HepG2 (cell line): ENCODE data around the gene SLC15A1. TPM values are rescaled to one million over a fixed set of nuclear protein-coding genes. Genes with fewer than 3 reads are reported as not detected.

Experiments used
- BRCA1 ChIP-seq: sonication (generic); formaldehyde crosslinking; IDR thresholded peaks from 2 replicates; pipeline ENCODE4 v1.4.0; 2020; ENCODE audit warnings: missing genetic modification reagents
- FOXP4 ChIP-seq: sonication (generic); formaldehyde crosslinking; IDR thresholded peaks from 2 replicates; pipeline ENCODE4 v1.4.0; 2020; ENCODE audit warnings: missing genetic modification reagents
- HNF4G ChIP-seq, 2 experiments: sonication (generic) in 1 of 2; formaldehyde crosslinking in 1 of 2; IDR thresholded peaks; 2 replicates each; pipeline versions ENCODE4 v1.4.0 to v1.6.1; 2011 to 2020; ENCODE audit warnings: borderline replicate concordance in 2 of 2, low read depth in 2 of 2, mild to moderate bottlenecking in 2 of 2, low read length in 1 of 2, missing genetic modification reagents in 1 of 2, moderate library complexity in 1 of 2
- HOXA7 ChIP-seq: sonication (generic); formaldehyde crosslinking; IDR thresholded peaks from 2 replicates; pipeline ENCODE4 v1.8.1; 2022; ENCODE audit warnings: mild to moderate bottlenecking, missing genetic modification reagents, moderate library complexity
- PAXIP1 ChIP-seq: sonication (generic); formaldehyde crosslinking; conservative IDR thresholded peaks from 2 replicates; pipeline ENCODE4 v1.4.0; 2020; ENCODE audit warnings: mild to moderate bottlenecking, missing genetic modification reagents, moderate library complexity
- SAP130 ChIP-seq: IDR thresholded peaks from 2 replicates; pipeline ENCODE4 v1.6.1; 2016; ENCODE audit warnings: low read depth
- SMAD3 ChIP-seq: sonication (generic); formaldehyde crosslinking; IDR thresholded peaks from 2 replicates; pipeline ENCODE4 v1.4.0; 2020; ENCODE audit warnings: missing genetic modification reagents
- SMC3 ChIP-seq: IDR thresholded peaks from 2 replicates; pipeline ENCODE4 v1.6.1; 2011; ENCODE audit warnings: low read length, improper control_type of control experiment
- SNAPC4 ChIP-seq: sonication (generic); formaldehyde crosslinking; IDR thresholded peaks from 2 replicates; pipeline ENCODE4 v1.4.0; 2020; ENCODE audit warnings: mild to moderate bottlenecking, missing genetic modification reagents
- SPEN ChIP-seq: sonication (generic); formaldehyde crosslinking; IDR thresholded peaks from 2 replicates; pipeline ENCODE4 v1.5.1; 2020; ENCODE audit warnings: low read depth, mild to moderate bottlenecking, missing genetic modification reagents
- TBX2 ChIP-seq: sonication (generic); formaldehyde crosslinking; IDR thresholded peaks from 2 replicates; pipeline ENCODE4 v1.5.0; 2020; ENCODE audit warnings: missing genetic modification reagents, mild to moderate bottlenecking, borderline replicate concordance
- XRCC5 ChIP-seq: fragments of 200-400 bp; formaldehyde crosslinking; optimal IDR thresholded peaks from 2 replicates; pipeline ENCODE3; 2017; ENCODE audit warnings: mild to moderate bottlenecking, low read length
- ZNF331 ChIP-seq: sonication (generic); formaldehyde crosslinking; IDR thresholded peaks from 2 replicates; pipeline ENCODE4 v1.4.0; 2020; ENCODE audit warnings: missing genetic modification reagents
- ZNF496 ChIP-seq: sonication (generic); formaldehyde crosslinking; IDR thresholded peaks from 2 replicates; pipeline ENCODE4 v1.8.1; 2023; ENCODE audit warnings: mild to moderate bottlenecking, moderate library complexity, missing genetic modification reagents; ENCODE audit not compliant: insufficient replicate concordance
- ZNF878 ChIP-seq: sonication (generic); formaldehyde crosslinking; IDR thresholded peaks from 2 replicates; pipeline ENCODE4 v1.8.1; 2023; ENCODE audit warnings: mild to moderate bottlenecking, missing genetic modification reagents, moderate library complexity
- polyA plus RNA-seq, 8 experiments: library from polyadenylated mRNA; depleted of rRNA in 3 of 8; stranded (reverse) in 7 of 8; unstranded in 1 of 8; fragments of >200 nt; fragmentation: Illumina TruSeq in 4 of 8; extraction: Trizol in 4 of 8; gene quantifications; 2 replicates each; pipeline versions ENCODE4 v1.2.1 to v1.2.3, GENCODE V29; 2011 to 2016; ENCODE audit warnings: low read depth in 4 of 8, missing spikeins in 1 of 8, mixed read lengths in 1 of 8; ENCODE audit not compliant: insufficient read depth in 1 of 8
- total RNA-seq, 5 experiments: library from RNA; depleted of rRNA; stranded (reverse); fragments of >200 nt; fragmentation: Illumina TruSeq; extraction: Trizol; gene quantifications; 2 replicates each; pipeline ENCODE4 v1.2.3, GENCODE V29; 2016; ENCODE audit warnings: low read depth in 1 of 5
- TF ChIP-seq, protein P1 (sequence below): sonication (generic); formaldehyde crosslinking; conservative IDR thresholded peaks from 2 replicates; pipeline ENCODE4 v1.8.0; 2022; ENCODE audit warnings: mild to moderate bottlenecking, moderate library complexity, missing genetic modification reagents

SLC15A1 gene
- total and polyA plus RNA-seq, 2 of the 13 experiments (the other 11 are each of a cell fraction or from before 2014, with no cell fraction given), result 0.17 to 0.20 TPM

DNA sequence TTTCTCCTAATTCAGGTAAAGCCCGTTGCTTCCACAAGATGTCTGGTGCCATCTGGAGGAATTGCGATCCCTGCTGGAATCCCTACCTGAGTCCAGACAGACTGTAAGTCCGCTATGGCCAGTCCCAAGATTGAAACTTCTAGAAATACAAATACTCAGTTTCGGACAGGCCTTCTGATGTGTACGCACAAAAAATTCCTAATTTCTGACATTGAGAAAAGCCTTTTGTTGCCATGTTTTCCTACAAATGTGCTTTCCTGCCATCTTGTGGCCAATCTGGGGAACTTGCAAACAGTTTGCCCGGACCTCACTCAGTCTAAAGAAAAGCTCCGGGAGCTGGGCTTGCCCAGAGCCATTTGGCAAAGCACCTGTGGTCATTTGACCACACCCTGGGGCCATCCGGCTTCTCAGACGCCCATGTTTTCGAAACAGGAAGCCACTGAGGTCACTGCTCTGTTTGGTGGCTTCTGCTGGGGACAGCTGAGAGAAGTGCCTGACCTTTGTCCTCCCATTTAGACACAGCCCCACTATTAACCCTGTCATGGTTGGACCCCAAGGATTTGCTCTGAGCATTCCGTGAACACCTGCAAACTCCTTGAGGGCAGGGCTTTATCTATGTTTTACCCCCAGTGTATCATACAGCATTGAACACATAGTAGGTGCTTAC is 79.4 kb downstream of the SLC15A1 start (continued):
- TF ChIP-seq PAXIP1 (CRISPR knock-in tag) (peak; percentile 75), ZNF878 (CRISPR knock-in tag) (0 out of 2 replicates have a peak, but pooled peaks have one; percentile 31), SMAD3 (CRISPR knock-in tag) (0 out of 2 replicates have a peak, but pooled peaks have one; percentile 55), SNAPC4 (CRISPR knock-in tag) (no peak), XRCC5 (peak; percentile 26), HNF4G (IDR thresholded peaks at IDR 0.05; ENCODE audit: borderline replicate concordance, low read depth, low read length) (peak; percentile 88), HNF4G (CRISPR knock-in tag; IDR thresholded peaks at IDR 0.05; ENCODE audit: borderline replicate concordance, low read depth) (no peak), TBX2 (0 out of 2 replicates have a peak, but pooled peaks have one; percentile 27), FOXP4 (0 out of 2 replicates have a peak, but pooled peaks have one; percentile 38), SPEN (peak; percentile 55; the same call in 1 of the 2 replicates), ZNF331 (CRISPR knock-in tag) (no peak), HOXA7 (CRISPR knock-in tag) (no peak), ZNF496 (CRISPR knock-in tag) (no peak), BRCA1 (CRISPR knock-in tag) (no peak), SMC3 (peak; percentile 74), SAP130 (CRISPR knock-in tag) (peak; percentile 35)
- TF ChIP-seq, protein P1, sequence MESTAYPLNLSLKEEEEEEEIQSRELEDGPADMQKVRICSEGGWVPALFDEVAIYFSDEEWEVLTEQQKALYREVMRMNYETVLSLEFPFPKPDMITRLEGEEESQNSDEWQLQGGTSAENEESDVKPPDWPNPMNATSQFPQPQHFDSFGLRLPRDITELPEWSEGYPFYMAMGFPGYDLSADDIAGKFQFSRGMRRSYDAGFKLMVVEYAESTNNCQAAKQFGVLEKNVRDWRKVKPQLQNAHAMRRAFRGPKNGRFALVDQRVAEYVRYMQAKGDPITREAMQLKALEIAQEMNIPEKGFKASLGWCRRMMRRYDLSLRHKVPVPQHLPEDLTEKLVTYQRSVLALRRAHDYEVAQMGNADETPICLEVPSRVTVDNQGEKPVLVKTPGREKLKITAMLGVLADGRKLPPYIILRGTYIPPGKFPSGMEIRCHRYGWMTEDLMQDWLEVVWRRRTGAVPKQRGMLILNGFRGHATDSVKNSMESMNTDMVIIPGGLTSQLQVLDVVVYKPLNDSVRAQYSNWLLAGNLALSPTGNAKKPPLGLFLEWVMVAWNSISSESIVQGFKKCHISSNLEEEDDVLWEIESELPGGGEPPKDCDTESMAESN (CRISPR knock-in tag), result 0 out of 2 replicates have a peak, but pooled peaks have one; percentile 48
